NCI-H1417 treated with DMSO at 0.1 percent for 48 hours (cell line): ENCODE data around the gene TM9SF2.
A peak's percentile ranks its signal among the peaks of the same experiment; 100 is the strongest.

ENCODE experiments used
- DNase-seq: peaks from one replicate; lab custom pipeline; 2025; lab: John Stamatoyannopoulos, UW

TM9SF2 gene

DNA sequence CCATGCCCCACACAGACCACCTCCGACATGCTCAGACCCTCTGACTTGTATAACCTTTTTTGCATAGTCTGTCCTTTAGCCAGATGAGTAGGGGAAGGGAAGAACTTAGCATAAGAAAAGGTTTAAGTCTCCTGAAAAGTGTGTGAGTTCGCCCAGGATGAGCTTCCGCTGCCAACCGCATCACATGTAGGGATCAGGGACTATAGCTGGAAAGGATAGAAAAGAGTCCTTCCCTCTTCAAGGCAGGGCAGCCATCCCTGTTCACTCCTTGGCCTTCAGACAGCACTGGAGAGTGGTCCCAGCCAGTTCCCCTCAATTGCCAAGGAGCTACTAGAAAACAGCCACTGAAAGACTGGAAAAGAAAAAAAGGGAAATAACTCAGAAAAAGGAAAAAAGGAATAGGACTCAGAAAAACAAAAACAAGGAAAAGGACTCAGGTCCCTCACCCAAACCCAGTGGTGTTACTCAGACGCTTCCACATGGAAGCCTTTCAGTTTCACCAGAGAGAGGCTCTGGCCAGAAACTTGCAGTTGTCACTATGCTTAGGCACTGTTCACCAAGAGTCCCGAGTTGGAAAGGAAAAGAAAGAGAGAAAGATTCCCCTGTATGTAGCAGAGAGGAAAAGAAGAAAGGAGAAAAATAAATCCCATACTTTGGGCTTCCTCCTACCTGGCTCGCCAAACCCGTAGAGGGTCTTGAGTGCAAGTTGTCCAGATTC lies 5.6 kb upstream of the TM9SF2 start:
- DNase-seq = no peak

DNA sequence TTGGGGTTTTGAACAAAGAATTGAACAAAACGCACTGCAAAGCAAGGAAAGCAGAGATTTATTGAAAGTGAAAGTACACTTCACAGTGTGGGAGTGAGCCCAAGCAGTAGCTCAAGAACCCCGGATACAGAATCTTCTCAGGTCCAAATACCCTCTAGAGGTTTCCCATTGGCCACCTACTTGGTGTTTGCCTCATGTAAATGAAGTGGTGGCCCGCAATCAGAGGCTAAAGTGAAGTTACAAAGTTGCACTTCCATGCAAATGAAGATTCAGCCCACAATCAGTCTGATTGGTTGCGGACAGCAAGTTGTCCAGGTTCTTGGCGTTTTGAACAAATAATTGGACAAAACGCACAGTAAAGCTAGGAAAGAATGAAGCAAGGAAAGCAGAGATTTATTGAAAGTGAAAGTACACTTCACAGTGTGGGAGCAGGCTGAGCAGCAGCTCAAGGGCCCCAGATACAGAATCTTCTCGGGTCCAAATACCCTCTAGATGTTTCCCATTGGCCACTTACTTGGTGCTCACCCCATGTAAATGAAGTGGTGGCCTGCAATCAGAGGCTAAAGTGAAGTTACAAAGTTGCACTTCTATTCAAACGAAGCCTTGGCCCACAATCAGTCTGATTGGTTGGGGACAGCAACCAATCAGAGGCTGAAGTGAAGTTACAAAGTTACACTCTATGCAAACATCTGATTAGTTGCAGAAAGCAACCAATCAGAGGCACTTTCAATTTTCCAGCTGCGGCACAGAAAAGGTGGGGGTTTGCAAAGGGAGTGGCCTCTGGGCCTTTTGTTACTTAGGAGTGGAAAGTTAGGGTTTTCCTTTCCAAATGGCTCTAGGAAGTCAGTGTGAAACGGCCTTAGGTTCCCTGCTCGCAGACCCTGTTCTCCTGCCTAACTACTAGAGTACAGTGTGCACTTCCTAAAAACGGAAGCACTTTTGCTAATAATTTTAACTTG lies 4.8 kb upstream of the TM9SF2 start:
- DNase-seq = no peak

DNA sequence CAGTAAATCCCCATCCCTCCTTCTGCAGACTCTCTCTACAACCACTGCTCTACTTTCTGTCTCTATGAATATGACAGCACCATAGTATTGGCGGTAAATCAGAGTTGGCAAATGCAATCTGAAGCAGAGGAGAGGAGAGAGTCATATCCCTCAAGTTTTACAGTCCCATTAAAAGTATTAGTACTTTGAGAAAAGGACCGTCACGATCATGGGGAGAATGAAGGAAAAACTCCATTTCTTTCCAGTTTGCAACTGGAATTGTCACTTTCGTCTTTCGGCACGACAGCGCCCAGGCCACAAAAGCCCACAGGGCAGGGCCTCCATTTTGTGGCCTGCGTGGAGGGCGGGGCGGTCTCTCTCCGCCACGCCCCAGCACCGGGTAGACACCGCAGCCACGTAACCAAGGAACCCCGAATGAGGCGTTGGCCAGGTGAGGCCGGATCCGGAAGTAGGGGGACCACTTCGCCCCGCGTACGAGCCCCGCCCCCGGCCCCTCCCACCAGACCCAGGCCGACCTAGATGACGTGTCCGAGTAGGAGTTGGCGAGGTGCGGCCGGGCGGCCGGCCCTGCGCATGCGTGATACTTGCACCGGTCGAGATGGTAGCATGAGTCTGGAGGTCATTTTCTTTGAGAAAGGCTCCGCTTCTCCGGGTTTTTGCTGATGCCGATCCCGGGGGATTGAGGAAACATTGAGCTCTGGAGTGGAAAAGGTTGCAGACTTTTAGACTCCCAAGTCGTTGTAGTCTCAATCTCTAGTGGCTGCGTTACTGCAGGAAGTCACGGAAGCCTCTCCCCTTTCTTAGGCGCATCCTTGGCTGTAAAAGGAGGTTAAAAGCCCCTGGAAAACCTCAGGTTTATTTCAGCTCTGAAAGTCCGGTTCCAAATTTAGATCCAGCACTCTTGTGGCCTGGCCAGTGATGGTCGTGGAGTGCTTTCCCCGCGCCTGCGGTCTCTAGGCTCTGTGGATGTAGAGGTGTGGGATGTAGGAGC lies 2.8 kb upstream of the TM9SF2 start:
- DNase-seq = peak; percentile 99

DNA sequence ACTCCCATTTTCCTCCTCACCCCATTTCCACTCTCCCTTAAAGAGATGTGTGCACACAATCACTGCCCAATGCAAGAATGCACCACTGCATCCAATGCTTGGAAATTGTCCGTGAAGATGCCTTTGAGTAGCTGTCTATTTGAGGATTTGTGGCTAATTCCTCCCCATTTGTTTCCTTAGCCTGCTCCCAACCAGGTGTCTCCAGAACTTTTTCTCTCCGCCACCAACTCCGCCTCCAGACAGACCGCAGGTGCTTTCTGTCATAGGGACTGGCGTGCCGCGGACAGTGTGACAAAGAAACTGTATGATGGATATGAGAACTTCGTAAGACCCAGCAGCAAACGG lies 461 bp upstream of the TM9SF2 start:
- no peak for DNase-seq

DNA sequence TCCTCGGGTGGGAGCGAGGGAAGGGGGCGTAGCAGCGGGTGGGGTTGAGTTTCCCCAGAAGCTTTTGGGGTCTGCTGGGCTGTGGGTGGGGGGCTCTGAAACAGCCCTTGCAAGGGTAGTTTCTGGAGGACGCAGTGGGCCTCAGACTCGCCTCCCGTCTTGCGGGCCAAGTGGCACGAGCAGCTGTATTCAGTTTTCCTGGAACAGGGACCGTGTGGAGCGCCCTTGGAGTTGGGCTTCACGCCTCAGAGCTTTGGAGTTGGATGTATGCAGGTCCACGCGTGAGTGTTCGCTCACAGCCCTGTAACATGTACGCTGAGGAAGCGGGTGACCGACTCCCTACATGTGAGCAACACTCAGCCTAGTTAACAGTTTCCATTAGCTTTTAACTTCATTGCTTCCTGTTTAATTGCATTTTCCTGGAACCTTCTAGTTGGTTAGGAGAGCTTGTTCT lies 603 bp downstream of the TM9SF2 start:
- DNase-seq = no peak

DNA sequence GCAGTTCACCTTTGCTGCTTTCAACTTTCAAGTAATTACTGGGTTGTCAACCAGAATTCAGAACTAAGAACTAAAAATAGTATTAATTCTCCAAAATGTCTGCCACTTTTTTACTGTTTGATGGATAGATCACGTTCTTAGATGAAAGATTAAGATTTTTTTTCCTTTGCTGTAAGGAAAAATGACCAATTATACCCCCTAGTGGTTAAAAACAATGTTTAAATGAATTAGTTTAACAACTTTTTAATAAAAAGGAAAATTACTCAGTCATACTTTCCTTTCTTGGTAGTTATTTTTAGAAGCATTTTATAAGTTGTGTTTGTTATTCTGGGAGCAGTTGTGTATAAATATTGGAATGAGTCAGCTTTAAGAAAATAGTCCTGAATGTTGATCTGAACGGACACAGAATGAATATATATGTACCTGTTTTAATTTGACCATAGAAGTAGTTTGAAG lies 4.6 kb downstream of the TM9SF2 start:
- no peak for DNase-seq

DNA sequence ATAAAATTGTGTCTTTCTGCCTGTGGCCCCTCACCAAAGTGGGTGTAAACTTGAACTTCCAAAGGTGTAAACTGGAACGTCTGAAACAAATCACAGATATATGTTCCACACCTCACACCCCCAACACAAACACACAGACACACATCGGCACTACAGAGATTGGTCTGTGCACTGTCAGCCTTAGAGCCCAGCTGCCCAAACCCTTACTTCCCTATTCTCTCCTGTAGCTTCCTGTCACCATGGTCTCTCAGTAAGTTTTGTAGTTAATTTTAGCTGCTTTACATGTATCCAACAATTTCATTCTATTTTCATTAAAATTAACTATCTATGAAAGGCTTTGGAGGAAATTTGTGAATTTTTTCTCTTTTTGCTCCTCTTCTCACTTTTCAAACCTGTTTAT lies 5.4 kb downstream of the TM9SF2 start:
- DNase-seq = no peak

DNA sequence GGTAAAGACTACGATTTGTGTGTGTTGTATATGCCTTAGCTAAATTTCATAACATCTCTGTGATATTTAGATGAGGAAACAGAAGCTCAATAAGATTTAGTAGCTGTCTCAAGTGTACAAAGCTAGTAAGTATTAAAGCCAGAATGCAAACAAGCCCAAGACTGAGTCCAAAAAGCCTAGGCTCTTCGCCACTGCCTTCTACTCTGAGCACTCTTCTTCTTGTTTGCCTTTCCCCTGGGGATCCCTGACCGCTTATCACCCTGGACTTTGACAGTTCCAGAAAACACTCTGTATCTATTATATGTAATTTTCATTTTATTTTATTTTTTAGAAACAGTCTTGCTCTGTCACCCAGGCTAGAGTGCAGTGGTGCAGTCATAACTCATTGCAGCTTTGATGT lies 5.8 kb downstream of the TM9SF2 start:
- DNase-seq = no peak

DNA sequence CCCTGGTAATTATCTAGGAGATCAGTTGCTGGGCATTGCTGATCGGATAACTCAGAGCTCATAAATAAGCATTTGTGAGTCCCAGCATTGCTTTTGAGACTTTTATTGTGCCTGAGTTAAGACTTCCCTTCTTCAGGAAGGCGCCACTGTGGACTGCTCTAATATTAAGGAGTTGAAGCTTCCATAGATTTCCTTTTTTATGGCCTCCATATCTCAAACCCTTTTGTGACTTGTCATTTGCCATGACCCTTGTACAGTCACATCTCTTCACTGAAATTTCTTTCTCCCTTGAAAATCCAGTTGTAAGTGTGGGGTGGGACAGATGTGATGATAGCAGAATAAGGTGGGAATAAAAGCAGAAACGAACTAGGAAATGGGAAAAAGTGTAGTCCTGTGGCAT lies 6.3 kb downstream of the TM9SF2 start:
- DNase-seq = no peak

DNA sequence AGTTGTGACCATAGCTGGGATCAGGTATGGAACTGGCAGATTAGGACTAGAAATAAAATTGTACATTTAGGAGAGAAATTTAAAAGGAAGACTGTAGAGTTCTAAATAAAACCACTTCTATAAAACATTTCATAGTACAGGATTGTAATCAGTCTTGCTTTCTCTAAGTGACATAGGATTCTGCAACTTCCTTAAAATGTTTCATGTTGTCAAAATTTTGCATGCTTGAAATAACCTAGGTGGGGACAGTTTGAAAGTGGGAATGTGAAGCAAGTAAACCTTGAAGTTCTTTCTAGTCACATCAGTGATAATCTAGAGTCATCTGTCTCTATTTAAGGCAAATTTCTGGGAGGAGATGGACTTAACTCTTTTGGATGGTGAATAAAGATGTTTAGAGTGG lies 6.7 kb downstream of the TM9SF2 start:
- no peak for DNase-seq

DNA sequence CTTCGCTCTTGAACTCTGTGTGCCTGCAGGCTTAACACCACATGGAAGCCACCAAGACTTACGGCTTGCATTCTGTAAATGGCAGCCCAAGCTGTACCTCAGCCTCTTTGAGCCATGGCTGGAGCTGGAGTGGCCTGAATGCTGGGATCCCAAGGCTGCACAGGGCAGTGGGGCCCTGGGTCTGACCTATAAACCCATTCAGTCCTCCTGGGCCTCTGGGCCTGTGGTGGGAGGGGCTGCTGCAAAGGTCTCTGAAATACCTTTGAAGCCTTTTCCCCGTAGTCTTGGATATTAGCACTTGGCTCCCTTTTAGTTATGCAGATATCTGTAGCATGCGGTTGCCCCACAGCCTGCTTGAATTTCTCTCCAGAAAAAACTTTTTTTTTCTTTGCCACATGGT lies 8.2 kb downstream of the TM9SF2 start:
- DNase-seq = no peak

DNA sequence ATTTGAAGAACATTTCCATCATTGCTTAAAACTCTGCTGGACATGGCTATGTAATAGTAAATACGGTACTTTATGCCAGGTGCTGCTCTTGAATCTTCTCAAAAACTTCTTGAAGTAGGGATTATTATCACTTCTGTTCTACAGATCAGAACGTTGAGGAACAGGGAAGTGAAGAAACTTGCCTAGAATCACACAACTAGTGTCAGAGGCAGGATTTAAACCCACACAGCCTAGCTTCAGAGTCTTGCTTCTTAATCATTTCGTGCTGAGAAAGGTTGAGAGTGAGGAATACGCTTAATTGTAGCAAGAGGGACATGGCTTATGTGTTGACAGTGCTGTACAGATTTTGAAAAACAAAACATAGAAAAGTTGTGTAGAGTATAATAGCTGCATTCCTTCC lies 13.5 kb downstream of the TM9SF2 start:
- DNase-seq = no peak

DNA sequence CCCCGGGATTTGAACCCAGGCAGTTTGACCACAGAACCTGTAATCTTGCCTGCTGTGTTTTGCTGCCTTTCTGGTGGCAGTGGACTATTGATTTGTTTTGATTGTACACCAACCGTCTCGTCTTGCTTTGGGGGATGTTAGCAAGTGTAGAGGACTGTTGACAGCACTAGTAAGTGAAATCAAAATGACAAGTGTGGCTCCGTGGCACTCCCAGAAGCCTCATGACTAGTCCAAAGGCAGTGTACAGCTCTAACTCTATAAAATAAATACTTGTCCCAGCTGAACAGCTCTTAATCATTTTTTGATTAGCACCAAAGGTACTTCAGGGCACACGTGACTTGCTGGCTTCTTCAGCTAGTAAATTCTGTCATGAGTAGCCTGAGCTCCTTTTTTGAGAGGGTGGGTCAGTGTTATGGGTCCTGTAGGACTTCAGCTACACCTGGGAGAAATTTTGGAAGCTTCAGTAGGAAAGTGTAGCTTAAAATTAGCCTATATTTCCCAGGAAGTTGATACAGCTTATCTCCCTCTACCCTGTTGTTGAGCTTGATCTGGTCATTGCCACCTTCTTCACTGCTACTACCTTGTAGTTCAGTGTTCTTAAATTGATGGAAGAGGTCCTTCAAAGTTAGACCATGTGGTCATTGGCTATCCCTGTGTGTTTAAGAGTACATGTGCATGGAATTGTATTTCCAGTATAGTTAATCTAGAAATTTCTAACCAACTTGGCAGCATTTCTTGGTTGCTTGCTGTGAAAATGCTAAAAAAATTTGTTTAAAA lies 15.1 kb downstream of the TM9SF2 start:
- DNase-seq = no peak

DNA sequence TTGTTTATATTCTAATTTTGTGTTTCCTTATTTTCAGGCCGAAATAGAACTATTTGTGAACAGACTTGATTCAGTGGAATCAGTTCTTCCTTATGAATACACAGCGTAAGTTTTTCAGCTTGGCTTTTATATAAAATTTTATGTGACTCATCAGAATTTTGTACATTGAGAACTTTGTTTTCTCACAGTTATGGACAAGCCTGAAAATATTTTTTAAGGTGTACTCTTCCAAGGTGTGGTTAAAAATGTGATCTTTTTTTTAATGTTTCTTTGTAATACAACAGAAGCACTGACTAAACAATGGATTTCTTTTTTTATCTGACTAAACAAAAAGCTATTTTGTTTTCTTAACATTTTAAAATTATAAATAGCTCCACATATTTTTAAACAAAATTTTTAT lies 16.3 kb downstream of the TM9SF2 start:
- DNase-seq = no peak

DNA sequence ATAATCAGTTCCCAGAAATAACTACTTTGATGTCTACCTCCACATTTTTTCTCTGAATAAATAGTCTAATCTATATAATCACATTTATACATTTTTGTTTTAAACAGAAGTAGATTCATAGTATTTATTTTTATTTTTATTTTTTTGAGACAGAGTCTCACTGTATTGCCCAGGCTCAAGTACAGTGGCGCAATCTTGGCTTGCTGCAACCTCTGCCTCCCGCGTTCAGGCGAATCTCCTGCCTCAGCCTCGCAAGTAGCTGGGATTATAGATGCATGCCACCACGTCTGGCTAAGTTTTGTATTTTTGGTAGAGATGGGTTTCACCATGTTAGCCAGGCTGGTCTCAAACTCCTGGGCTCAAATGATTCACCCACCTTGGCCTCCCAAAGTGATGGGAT lies 16.7 kb downstream of the TM9SF2 start:
- DNase-seq = no peak

DNA sequence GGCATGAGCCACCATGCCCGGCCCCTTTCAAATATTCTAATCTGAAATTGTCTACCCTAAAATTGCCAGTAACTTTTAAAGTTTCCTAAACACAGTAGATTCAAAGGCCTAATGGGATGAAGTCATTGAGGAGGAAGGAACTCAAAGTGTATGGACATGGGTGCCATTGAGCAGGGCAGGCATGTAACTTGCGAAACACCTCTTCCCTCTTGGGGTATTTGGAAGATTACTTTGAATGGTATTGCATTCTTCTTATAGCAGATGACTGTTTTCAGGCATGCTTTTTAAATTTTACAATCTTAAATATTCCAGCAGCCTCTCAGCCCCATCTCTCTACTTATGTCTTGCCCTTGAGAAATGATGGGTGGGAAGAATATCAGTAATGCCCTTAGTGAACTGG lies 21.0 kb downstream of the TM9SF2 start:
- DNase-seq = no peak

DNA sequence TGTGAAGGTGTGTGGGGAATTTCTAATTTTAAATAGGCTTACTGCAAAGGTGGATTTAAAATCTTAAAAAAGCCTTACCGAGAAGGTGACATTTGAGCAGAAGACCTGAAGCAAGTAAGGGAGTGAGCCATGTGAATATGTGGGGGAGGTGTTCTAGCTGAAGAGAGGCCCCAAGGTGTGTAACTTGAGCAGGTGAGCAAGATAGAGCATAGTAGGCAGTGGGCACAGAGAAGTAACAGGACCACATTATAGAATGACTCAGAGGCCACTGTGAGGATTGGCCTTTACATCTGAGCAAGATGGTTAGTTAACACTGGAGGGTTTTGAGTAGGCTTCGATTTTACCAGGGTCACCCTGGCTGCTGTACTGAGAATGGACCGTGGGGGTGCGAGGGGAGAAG lies 22.6 kb downstream of the TM9SF2 start:
- no peak for DNase-seq

DNA sequence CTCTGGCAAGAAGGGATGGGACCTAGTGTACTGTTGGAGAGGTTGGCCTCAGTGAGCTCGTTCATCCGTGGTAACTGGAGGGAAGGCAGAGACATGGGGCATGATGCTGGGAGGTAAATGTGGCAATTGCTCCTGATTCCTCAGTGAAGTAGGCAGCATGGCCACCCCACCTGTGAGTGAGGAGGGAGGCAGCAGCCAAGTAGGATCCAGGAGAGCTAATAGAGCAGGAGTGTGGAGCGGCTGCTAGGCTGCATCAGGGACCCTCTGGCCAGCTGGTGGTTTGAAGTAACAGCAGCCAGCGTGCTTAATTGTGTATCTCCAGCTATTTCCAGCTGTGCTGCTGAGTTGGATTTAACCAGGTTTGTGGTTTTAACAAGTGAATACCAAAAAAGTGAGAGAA lies 24.7 kb downstream of the TM9SF2 start:
- no peak for DNase-seq

DNA sequence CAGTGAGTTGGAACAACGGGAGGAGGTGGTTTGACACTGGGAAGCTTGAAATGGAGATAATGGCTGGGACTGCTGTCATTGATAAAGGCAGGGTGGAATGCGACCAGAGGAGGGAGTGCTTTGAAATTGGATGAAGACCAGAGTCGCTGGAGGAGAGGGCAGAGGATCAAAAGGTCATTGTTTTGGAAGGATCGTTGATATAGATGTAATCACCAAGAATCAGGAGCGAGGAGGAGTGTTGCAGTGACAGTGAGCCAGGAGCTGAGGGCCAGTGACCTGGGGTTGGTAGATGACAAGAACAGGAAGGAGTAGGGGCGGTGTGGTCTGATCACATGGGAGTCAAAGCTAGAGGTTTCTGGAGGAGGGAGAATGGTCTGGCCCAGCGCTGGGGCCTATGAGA lies 25.3 kb downstream of the TM9SF2 start:
- no peak for DNase-seq

DNA sequence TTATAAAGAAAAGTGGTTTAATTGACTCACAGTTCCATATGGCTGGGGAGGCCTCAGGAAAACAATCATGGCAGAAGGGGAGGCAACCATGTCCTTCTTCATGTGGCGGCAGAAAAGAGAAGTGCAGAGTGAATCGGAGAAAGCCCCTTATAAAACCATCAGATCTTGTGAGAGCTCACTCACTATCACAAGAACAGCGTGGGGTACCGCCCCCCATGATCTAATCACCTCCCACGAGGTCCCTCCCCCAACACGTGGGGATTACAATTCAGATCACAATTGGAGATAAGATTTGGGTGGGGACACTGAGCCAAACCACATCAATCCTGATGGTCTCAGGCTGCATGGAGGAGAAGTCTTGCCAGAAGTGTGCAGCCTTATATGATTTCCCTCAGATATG lies 26.0 kb downstream of the TM9SF2 start:
- DNase-seq = no peak

DNA sequence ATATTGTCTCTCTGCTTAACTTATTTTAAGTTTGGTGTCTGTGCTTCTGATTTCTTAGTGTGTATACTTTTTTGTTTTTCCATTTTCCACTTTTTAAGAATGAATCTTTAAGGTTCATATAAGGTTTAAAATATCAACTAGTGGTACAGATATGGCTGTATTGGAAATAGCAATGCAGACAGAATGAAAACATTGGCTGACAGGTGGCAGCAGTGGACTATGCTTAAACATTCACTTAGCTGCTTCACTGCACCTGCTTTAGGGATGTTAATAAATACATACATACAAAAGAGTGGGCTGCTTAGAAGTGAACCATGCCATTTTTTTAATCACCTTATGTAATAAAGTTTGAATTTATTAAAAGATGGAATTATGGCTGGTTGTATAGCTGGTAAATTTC lies 27.3 kb downstream of the TM9SF2 start:
- peak; percentile 63 for DNase-seq
